Heart left ventricle (tissue), 16 donors: ENCODE data around the gene PSMD14. TPM values are rescaled to one million over a fixed set of nuclear protein-coding genes. Genes with fewer than 3 reads are reported as not detected.

Source experiments
- ATAC-seq, 4 donors: fragments of 200-7000 bp; cut with Tn5 transposase; one replicate each; pipeline ENCODE4 v1.9.1; 2020 to 2022; ENCODE audit warnings: moderate library complexity in 4 of 4, mild to moderate bottlenecking in 3 of 4, moderate number of reproducible peaks in 1 of 4
- DNase-seq, 5 donors: peaks; one replicate each; pipeline ENCODE4 v3.0.0-alpha.2; 2020
- H3K27ac ChIP-seq, 12 donors: fragments of 200-600 bp; sonication (generic) in 4 of 12; one replicate each; pipeline versions ENCODE4 v1.5.0 to v1.8.0; 2016 to 2022; ENCODE audit warnings: mild to moderate bottlenecking in 2 of 12
- H3K27me3 ChIP-seq, 9 donors: fragments of 200-600 bp; sonication (generic) in 2 of 9; one replicate each; pipeline versions ENCODE4 v1.5.1 to v1.8.0; 2016 to 2022; ENCODE audit warnings: mild to moderate bottlenecking in 3 of 9
- H3K36me3 ChIP-seq, 9 donors: fragments of 200-600 bp; sonication (generic) in 2 of 9; one replicate each; pipeline versions ENCODE4 v1.5.0 to v1.8.0; 2018 to 2022; ENCODE audit warnings: mild to moderate bottlenecking in 2 of 9
- H3K4me1 ChIP-seq, 12 donors: fragments of 200-600 bp; sonication (generic) in 4 of 12; one replicate each; pipeline versions ENCODE4 v1.5.0 to v1.8.0; 2016 to 2022; ENCODE audit warnings: mild to moderate bottlenecking in 3 of 12
- H3K4me3 ChIP-seq, 12 donors: fragments of 200-600 bp; sonication (generic) in 4 of 12; one replicate each; pipeline versions ENCODE4 v1.5.0 to v1.8.0; 2017 to 2022; ENCODE audit warnings: mild to moderate bottlenecking in 9 of 12, moderate library complexity in 4 of 12
- H3K9me3 ChIP-seq, 12 donors: fragments of 200-600 bp; sonication (generic) in 4 of 12; one replicate each; pipeline versions ENCODE4 v1.5.0 to v1.8.0; 2016 to 2022; ENCODE audit warnings: mild to moderate bottlenecking in 1 of 12
- CTCF ChIP-seq, 12 donors: fragments of 200-600 bp; sonication (generic) in 4 of 12; IDR thresholded peaks; one replicate each; pipeline versions ENCODE4 v1.5.0 to v1.8.0; 2018 to 2022; ENCODE audit warnings: antibody characterized with exemption in 12 of 12, mild to moderate bottlenecking in 5 of 12
- POLR2A ChIP-seq, 2 donors: fragments of 450-650 bp; IDR thresholded peaks; one replicate each; pipeline ENCODE4 v1.6.1; 2017; ENCODE audit warnings: antibody characterized with exemption in 2 of 2, mild to moderate bottlenecking in 2 of 2, moderate library complexity in 2 of 2
- WGBS, 4 donors: extraction: QIAGEN DNeasy Blood & Tissue Kit in 2 of 4; methylation state at CpG; one replicate each; pipeline versions ENCODE4 v1.1.5 to v1.1.7; 2013 to 2018; 5-methylcytosine and 5-hydroxymethylcytosine counted together
- intact Hi-C, 10 donors: fragments of 100-400 bp; cut with DNase I; formaldehyde crosslinking; loops; one replicate each; pipeline versions ENCODE4 v1.11.1 to v1.14.2; 2022
- polyA plus RNA-seq, 2 donors: library from polyadenylated mRNA; stranded (reverse); fragments of 200-250 nt; gene quantifications; one replicate each; pipeline ENCODE4 v1.2.3, GENCODE V29; 2013
- total RNA-seq, 9 donors: library from RNA; depleted of rRNA in 2 of 9; stranded (reverse); fragments of >200 nt in 2 of 9; fragmentation: NEBNext Ultra II Directional in 3 of 9; extraction: Animal tissue kit (Norgen Biotek cat#: 25700) in 3 of 9; gene quantifications; one replicate each; pipeline versions ENCODE4 v1.1.0 to v1.2.4, GENCODE V29; 2016 to 2023
- donor health status: ischemic (EF 13 %, LVEDD 7.1; RV severe dilation, severe dysfunction).
- donor health status: healthy with polysubstance abuse.
- donor health status: DM: no; HTN: yes; CAD: no.
- donor health status: DM: no; HTN: no; CAD: no.
- donor health status: ischemic (EF 25% LVEDD 6.9; RV normal size, moderate dysfunction).
- donor health status: ischemic (EF 25% LVEDD 5.7; RV mildly dilated, moderate dysfunction).
- donor health status: healthy.
- donor health status: DM: yes; HTN: yes; CAD: no.
- donor health status: ischemic (EF 35%, LVEDD 5.7; RV mildly dilated, moderate dysfunction).
- donor health status: nonischemic (EF 11% LVEDD 7.7; RV severe dilation, severe dysfunction).
- donor health status: DM: yes; HTN: yes; CAD: no.
- donor health status: PGD.
- donor health status: ischemic (EF 29% LVEDD 5.4; RV normal size, mild dysfunction).
- donor health status: nonischemic (EF 23%, LVEDD 6.1; RV moderate dilation, normal function).

The PSMD14 gene
- total and polyA plus RNA-seq, 11 donors, result 22.9 to 87.7 (median 46.1) TPM

DNA sequence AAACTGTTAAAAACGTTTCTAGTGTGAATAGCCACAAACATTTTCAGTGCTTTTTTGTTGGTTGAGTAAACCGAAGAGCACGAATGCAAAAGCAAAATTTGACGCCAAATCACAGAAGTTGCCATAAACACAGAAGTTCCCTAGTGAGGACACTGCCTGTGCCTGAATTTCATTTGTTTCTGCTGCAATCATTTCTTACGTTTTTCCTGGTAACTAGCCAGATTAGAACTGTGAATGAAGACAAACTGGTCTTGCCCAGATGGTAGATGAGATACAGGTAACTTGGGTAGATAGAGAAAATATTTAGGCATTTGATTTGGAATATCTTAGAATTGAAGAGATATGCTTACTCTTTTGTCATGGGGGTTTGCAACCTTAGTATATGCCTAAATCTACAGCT is 98.1 kb downstream of the PSMD14 start:
- Histone ChIP-seq H3K9me3 (no peaks in the 10 kb centered on the region), H3K4me1 (no peaks in the 10 kb centered on the region), H3K36me3 (peaks cover 0 to 31% (median 16%) of the 10 kb centered on the region in 9 donors), H3K4me3 (no peak overlapping the region), H3K27ac (no peak overlapping the region), H3K27me3 (no peaks in the 10 kb centered on the region)
- 85 to 91% (median 86%) methylated on average over 5 of the region's 5 CpGs for WGBS, 4 donors
- intact Hi-C loops, result no loop called here
- DNase-seq (no peak), ATAC-seq (no peak)
- TF ChIP-seq CTCF (IDR thresholded peaks at IDR 0.05) (no peak), POLR2A (IDR thresholded peaks at IDR 0.05) (no peak)

DNA sequence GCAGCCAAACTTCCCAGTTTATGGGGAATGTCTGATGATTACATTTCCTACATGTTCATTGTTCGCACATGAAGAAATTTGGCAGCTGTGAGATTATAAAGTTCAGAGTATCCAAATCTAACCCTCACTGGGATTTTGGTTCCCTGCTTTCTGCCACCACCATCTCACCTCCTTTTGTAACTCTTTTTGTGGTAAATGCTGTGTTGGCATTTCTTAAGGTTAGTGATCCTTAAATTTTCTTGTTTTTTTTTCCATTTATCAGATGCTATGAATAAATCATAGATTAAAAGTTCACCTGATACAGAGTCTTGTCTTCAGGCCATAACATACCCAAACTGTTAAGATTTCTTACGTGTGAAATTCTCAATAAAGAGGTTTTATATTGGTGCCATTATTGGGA is 99.4 kb downstream of the PSMD14 start:
- ATAC-seq (no peak), DNase-seq (no peak)
- Histone ChIP-seq H3K9me3 (no peaks in the 10 kb centered on the region), H3K27me3 (no peaks in the 10 kb centered on the region), H3K36me3 (peaks cover 0 to 23% (median 17%) of the 10 kb centered on the region in 9 donors), H3K27ac (no peak overlapping the region), H3K4me1 (no peaks in the 10 kb centered on the region), H3K4me3 (no peak overlapping the region)
- no peak for TF ChIP-seq CTCF (IDR thresholded peaks at IDR 0.05)
- TF ChIP-seq POLR2A (IDR thresholded peaks at IDR 0.05), result no peak
- intact Hi-C loops, result no loop called here
- 88 to 92% (median 89%) methylated on average over 2 of the region's 2 CpGs for WGBS, 4 donors

DNA sequence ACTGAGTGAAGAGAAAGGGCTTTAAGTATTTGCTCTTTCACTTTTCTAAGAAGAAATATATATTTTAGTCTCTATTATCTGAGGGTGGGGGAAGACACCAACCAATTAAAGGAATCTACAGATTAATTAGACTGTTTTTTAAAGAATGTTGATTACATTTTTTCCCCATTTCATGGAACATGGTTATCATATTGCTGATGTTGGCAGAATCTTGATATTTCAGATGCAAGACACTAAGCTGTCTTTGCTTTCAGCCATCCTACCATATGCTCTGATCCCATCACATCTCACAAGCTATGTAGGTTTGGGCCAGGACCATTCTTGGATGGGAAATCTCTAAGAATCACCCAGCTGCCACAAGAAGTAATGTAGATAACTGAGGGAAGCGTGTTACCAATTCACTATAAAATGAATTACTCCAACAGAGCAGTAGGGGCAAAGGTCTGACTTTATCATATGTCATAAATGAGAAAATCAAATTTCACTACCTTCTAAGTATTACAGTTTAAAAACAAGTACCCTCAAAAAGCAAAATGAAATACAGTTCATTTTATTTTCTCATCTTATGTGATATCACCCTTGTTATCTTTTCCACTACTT is 101.2 kb downstream of the PSMD14 start:
- no peak for ATAC-seq
- TF ChIP-seq CTCF (IDR thresholded peaks at IDR 0.05) (no peak), POLR2A (IDR thresholded peaks at IDR 0.05) (no peak)
- Histone ChIP-seq H3K27me3 (peaks cover 0 to 9% (median under 1%) of the 10 kb centered on the region in 9 donors), H3K4me1 (peaks cover 0 to 7% (median 3%) of the 10 kb centered on the region in 12 donors), H3K36me3 (peaks cover 0 to 22% (median 11%) of the 10 kb centered on the region in 9 donors), H3K4me3 (no peak overlapping the region), H3K27ac (no peak overlapping the region), H3K9me3 (no peaks in the 10 kb centered on the region)
- WGBS, 4 donors, result 92 to 99% (median 95%) methylated on average over 1 of the region's 1 CpG
- intact Hi-C loops, result no loop called here
- no peak for DNase-seq

GRCh38 chr2:161412346-161412745 is 104.1 kb downstream of the PSMD14 start:
- Histone ChIP-seq H3K4me1 (peaks cover 0 to 37% (median 22%) of the 10 kb centered on the region in 12 donors), H3K36me3 (peaks cover 0 to 22% (median 11%) of the 10 kb centered on the region in 9 donors), H3K4me3 (no peak overlapping the region), H3K27me3 (peaks cover 21 to 38% (median 30%) of the 10 kb centered on the region in 9 donors), H3K27ac (no peak overlapping the region), H3K9me3 (no peaks in the 10 kb centered on the region)
- intact Hi-C loops, result no loop called here
- TF ChIP-seq CTCF (IDR thresholded peaks at IDR 0.05) (no peak), POLR2A (IDR thresholded peaks at IDR 0.05) (no peak)
- no peak for ATAC-seq
- DNase-seq, result no peak
